Measurements from ENCODE around the gene RAP1GAP2. TPM values are rescaled to one million over a fixed set of nuclear protein-coding genes. Genes with fewer than 3 reads are reported as not detected.

The RAP1GAP2 gene
- total RNA-seq, 1 donor: 2.9 TPM

- TF ChIP-seq CTCF (IDR thresholded peaks at IDR 0.05; ENCODE audit: extremely low read depth, low read depth, low read length): no peak
- peak overlapping the region; percentile 84 for H2AFZ ChIP-seq (ENCODE audit: low read length)
- H3K4me1 ChIP-seq (ENCODE audit: insufficient read depth, low read length): peaks cover 8% of the 10 kb centered on the region
- no peaks in the 10 kb centered on the region for H3K9me3 ChIP-seq (ENCODE audit: low read depth, low read length)
- H3K4me2 ChIP-seq (ENCODE audit: insufficient read depth, low read length): peak overlapping the region; percentile 93
- H3K79me2 ChIP-seq (ENCODE audit: insufficient read depth, low read length): peaks cover 32% of the 10 kb centered on the region
- peak overlapping the region; percentile 3 for H3K27ac ChIP-seq (ENCODE audit: low read depth, low read length)
- no peaks in the 10 kb centered on the region for H3K36me3 ChIP-seq (ENCODE audit: insufficient read depth, low read length)
- peak overlapping the region; percentile 78 for H3K4me3 ChIP-seq (ENCODE audit: insufficient read depth, low read length)
- H3K27me3 ChIP-seq (ENCODE audit: insufficient read depth, low read length): no peaks in the 10 kb centered on the region
- peak; percentile 86 for DNase-seq (ENCODE audit: insufficient read length, low spot score, missing footprints)
- H4K20me1 ChIP-seq (ENCODE audit: insufficient read depth, low read length): peaks cover 3% of the 10 kb centered on the region
These were observed 58.9 kb downstream of the RAP1GAP2 start for GRCh38 chr17:2855063-2855600.

GRCh38 chr17:2856727-2857126, 60.5 kb downstream of the RAP1GAP2 start:
- H3K27me3 ChIP-seq (ENCODE audit: insufficient read depth, low read length): no peaks in the 10 kb centered on the region
- peaks cover 8% of the 10 kb centered on the region for H3K4me1 ChIP-seq (ENCODE audit: insufficient read depth, low read length)
- no peak overlapping the region for H3K27ac ChIP-seq (ENCODE audit: low read depth, low read length)
- no peaks in the 10 kb centered on the region for H3K9me3 ChIP-seq (ENCODE audit: low read depth, low read length)
- H3K4me2 ChIP-seq (ENCODE audit: insufficient read depth, low read length): no peak overlapping the region
- H3K79me2 ChIP-seq (ENCODE audit: insufficient read depth, low read length): peaks cover 40% of the 10 kb centered on the region
- H2AFZ ChIP-seq (ENCODE audit: low read length): no peak overlapping the region
- H4K20me1 ChIP-seq (ENCODE audit: insufficient read depth, low read length): peaks cover 3% of the 10 kb centered on the region
- DNase-seq (ENCODE audit: insufficient read length, low spot score, missing footprints): no peak
- no peak overlapping the region for H3K4me3 ChIP-seq (ENCODE audit: insufficient read depth, low read length)
- no peak for TF ChIP-seq CTCF (IDR thresholded peaks at IDR 0.05; ENCODE audit: extremely low read depth, low read depth, low read length)
- no peaks in the 10 kb centered on the region for H3K36me3 ChIP-seq (ENCODE audit: insufficient read depth, low read length)

- H3K27me3 ChIP-seq (ENCODE audit: insufficient read depth, low read length): no peaks in the 10 kb centered on the region
- H4K20me1 ChIP-seq (ENCODE audit: insufficient read depth, low read length): peaks cover 3% of the 10 kb centered on the region
- H3K9me3 ChIP-seq (ENCODE audit: low read depth, low read length): no peaks in the 10 kb centered on the region
- H3K4me3 ChIP-seq (ENCODE audit: insufficient read depth, low read length): no peak overlapping the region
- H3K4me2 ChIP-seq (ENCODE audit: insufficient read depth, low read length): no peak overlapping the region
- DNase-seq (ENCODE audit: insufficient read length, low spot score, missing footprints): peak; percentile 43
- peaks cover 39% of the 10 kb centered on the region for H3K79me2 ChIP-seq (ENCODE audit: insufficient read depth, low read length)
- H3K27ac ChIP-seq (ENCODE audit: low read depth, low read length): no peak overlapping the region
- peaks cover 3% of the 10 kb centered on the region for H3K4me1 ChIP-seq (ENCODE audit: insufficient read depth, low read length)
- TF ChIP-seq CTCF (IDR thresholded peaks at IDR 0.05; ENCODE audit: extremely low read depth, low read depth, low read length): no peak
- no peaks in the 10 kb centered on the region for H3K36me3 ChIP-seq (ENCODE audit: insufficient read depth, low read length)
- no peak overlapping the region for H2AFZ ChIP-seq (ENCODE audit: low read length)
These were observed 63.8 kb downstream of the RAP1GAP2 start for GRCh38 chr17:2860045-2860444.

GRCh38 chr17:2860883-2861282, 64.6 kb downstream of the RAP1GAP2 start:
- H3K4me1 ChIP-seq (ENCODE audit: insufficient read depth, low read length): no peaks in the 10 kb centered on the region
- no peak overlapping the region for H3K4me3 ChIP-seq (ENCODE audit: insufficient read depth, low read length)
- H3K36me3 ChIP-seq (ENCODE audit: insufficient read depth, low read length): no peaks in the 10 kb centered on the region
- no peak overlapping the region for H2AFZ ChIP-seq (ENCODE audit: low read length)
- peaks cover 2% of the 10 kb centered on the region for H4K20me1 ChIP-seq (ENCODE audit: insufficient read depth, low read length)
- H3K27me3 ChIP-seq (ENCODE audit: insufficient read depth, low read length): no peaks in the 10 kb centered on the region
- peaks cover 36% of the 10 kb centered on the region for H3K79me2 ChIP-seq (ENCODE audit: insufficient read depth, low read length)
- no peak for TF ChIP-seq CTCF (IDR thresholded peaks at IDR 0.05; ENCODE audit: extremely low read depth, low read depth, low read length)
- no peak for DNase-seq (ENCODE audit: insufficient read length, low spot score, missing footprints)
- H3K9me3 ChIP-seq (ENCODE audit: low read depth, low read length): no peaks in the 10 kb centered on the region
- no peak overlapping the region for H3K27ac ChIP-seq (ENCODE audit: low read depth, low read length)
- H3K4me2 ChIP-seq (ENCODE audit: insufficient read depth, low read length): no peak overlapping the region
